H1 (cell line): Measurements from ENCODE around the gene VPS37D. TPM values are rescaled to one million over a fixed set of nuclear protein-coding genes. Genes with fewer than 3 reads are reported as not detected.

Source experiments
- CHD2 ChIP-seq: IDR thresholded peaks from 2 replicates; pipeline ENCODE4 v1.6.1; 2012; ENCODE audit warnings: low read length, improper control_type of control experiment
- polyA plus RNA-seq, 7 experiments: library from polyadenylated mRNA; depleted of rRNA in 3 of 7; stranded (reverse) in 5 of 7; unstranded in 2 of 7; fragments of >200 nt in 5 of 7; fragments of 200-250 nt in 2 of 7; gene quantifications; 1 replicate in 5 of 7; 2 replicates in 1 of 7; 4 replicates in 1 of 7; pipeline versions ENCODE4 v1.2.1 to v1.2.3, GENCODE V29; 2011 to 2013; ENCODE audit warnings: missing spikeins in 2 of 7, mixed read lengths in 2 of 7
- total RNA-seq: library from RNA; stranded (reverse); fragmentation: NEBNext Ultra II Directional; extraction: Animal tissue kit (Norgen Biotek cat#: 25700); gene quantifications from 2 replicates; pipeline ENCODE4 v1.2.1, GENCODE V29; 2021

The VPS37D gene
- total and polyA plus RNA-seq, 2 of the 8 experiments (the other 6 are each of a cell fraction or from before 2014, with no cell fraction given), result 3.4 to 5.0 TPM

GRCh38 chr7:73647725-73648592 is 19.7 kb upstream of the VPS37D start (continued):
- TF ChIP-seq CHD2, result no peak
- TF ChIP-seq, all 59 proteins: peak for 13
